Neural crest cell (in vitro differentiated cells): ENCODE measurements around the gene PODNL1. TPM values are rescaled to one million over a fixed set of nuclear protein-coding genes. Genes with fewer than 3 reads are reported as not detected.

Experiments
- DNase-seq: peaks from one replicate; pipeline ENCODE4 v3.0.0; 2021; ENCODE audit warnings: low read depth, mixed read lengths, low spot score
- H3K27ac Mint-ChIP-seq: one replicate; pipeline ENCODE4 v1.8.0; 2021; ENCODE audit warnings: mild to moderate bottlenecking, mixed read lengths; ENCODE audit not compliant: unreplicated experiment
- H3K27me3 Mint-ChIP-seq: 2 replicates; pipeline ENCODE4 v1.8.0; 2021; ENCODE audit warnings: low read depth, mild to moderate bottlenecking, mixed read lengths
- H3K36me3 Mint-ChIP-seq: 2 replicates; pipeline ENCODE4 v1.8.0; 2021; ENCODE audit warnings: low read depth, mild to moderate bottlenecking, mixed read lengths
- H3K4me1 Mint-ChIP-seq: 2 replicates; pipeline ENCODE4 v1.8.0; 2021; ENCODE audit warnings: mixed read lengths
- H3K4me3 Mint-ChIP-seq: one replicate; pipeline ENCODE4 v1.8.0; 2021; ENCODE audit warnings: mild to moderate bottlenecking, mixed read lengths
- H3K9me3 Mint-ChIP-seq: 2 replicates; pipeline ENCODE4 v1.8.0; 2021; ENCODE audit warnings: mixed read lengths
- total RNA-seq: library from RNA; stranded (reverse); gene quantifications from 2 replicates; pipeline ENCODE4 v1.2.1, GENCODE V29; 2021
- TF ChIP-seq, protein P1 (sequence below): fragments of 200-600 bp; sonication (generic); conservative IDR thresholded peaks from 2 replicates; pipeline ENCODE4 v1.5.0; 2021; ENCODE audit warnings: antibody characterized with exemption, mild to moderate bottlenecking

The PODNL1 gene
- total RNA-seq, 1 donor from 2014 or later: 0.42 TPM

GRCh38 chr19:13984875-13985741 lies 46.9 kb upstream of the PODNL1 start:
- Mint-ChIP-seq H3K4me1 (no peaks in the 10 kb centered on the region), H3K9me3 (no peaks in the 10 kb centered on the region)

DNA sequence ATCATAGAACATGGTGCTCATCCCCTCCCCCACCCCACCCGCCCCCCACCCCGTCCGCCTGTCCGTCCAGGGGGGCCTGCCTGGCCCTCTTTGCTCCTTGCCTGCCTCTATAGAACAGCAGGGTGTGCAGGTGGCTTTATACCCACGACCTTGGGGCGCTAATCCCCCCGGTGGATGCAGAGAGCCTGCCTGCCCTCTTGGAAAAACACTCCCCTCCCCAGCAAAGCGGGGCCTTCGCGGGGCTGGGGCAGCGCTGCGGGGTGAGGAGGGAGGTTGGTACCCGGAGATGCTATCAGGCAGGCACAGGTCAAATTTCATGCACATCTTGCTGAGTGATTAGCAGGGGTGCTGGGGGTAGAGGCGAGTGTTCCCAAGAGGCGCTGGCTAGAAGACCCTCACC lies 46.0 kb upstream of the PODNL1 start:
- Mint-ChIP-seq H3K27ac (no peak overlapping the region), H3K4me3 (no peak overlapping the region), H3K36me3 (no peaks in the 10 kb centered on the region), H3K9me3 (no peaks in the 10 kb centered on the region), H3K4me1 (peaks cover 6% of the 10 kb centered on the region), H3K27me3 (no peaks in the 10 kb centered on the region)
- TF ChIP-seq, protein P1, sequence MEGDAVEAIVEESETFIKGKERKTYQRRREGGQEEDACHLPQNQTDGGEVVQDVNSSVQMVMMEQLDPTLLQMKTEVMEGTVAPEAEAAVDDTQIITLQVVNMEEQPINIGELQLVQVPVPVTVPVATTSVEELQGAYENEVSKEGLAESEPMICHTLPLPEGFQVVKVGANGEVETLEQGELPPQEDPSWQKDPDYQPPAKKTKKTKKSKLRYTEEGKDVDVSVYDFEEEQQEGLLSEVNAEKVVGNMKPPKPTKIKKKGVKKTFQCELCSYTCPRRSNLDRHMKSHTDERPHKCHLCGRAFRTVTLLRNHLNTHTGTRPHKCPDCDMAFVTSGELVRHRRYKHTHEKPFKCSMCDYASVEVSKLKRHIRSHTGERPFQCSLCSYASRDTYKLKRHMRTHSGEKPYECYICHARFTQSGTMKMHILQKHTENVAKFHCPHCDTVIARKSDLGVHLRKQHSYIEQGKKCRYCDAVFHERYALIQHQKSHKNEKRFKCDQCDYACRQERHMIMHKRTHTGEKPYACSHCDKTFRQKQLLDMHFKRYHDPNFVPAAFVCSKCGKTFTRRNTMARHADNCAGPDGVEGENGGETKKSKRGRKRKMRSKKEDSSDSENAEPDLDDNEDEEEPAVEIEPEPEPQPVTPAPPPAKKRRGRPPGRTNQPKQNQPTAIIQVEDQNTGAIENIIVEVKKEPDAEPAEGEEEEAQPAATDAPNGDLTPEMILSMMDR: no peak
- no peak for DNase-seq

More at GRCh38 chr19:13984875-13985741, 46.9 kb upstream of the PODNL1 start:
- no peak for DNase-seq
- TF ChIP-seq, protein P1: no peak
- Mint-ChIP-seq H3K27me3 (no peaks in the 10 kb centered on the region), H3K27ac (peak overlapping the region; percentile 75), H3K36me3 (peaks cover 4% of the 10 kb centered on the region), H3K4me3 (no peak overlapping the region)

GRCh38 chr19:13983213-13983889 lies 45.1 kb upstream of the PODNL1 start:
- H3K36me3 Mint-ChIP-seq: no peaks in the 10 kb centered on the region
- H3K9me3 Mint-ChIP-seq: no peaks in the 10 kb centered on the region
- no peak overlapping the region for H3K4me3 Mint-ChIP-seq
- peaks cover 6% of the 10 kb centered on the region for H3K4me1 Mint-ChIP-seq
- TF ChIP-seq, protein P1: no peak
- no peak for DNase-seq
- no peaks in the 10 kb centered on the region for H3K27me3 Mint-ChIP-seq
- H3K27ac Mint-ChIP-seq: no peak overlapping the region

- TF ChIP-seq, protein P1: no peak
- Mint-ChIP-seq H3K9me3 (no peaks in the 10 kb centered on the region), H3K27ac (no peak overlapping the region), H3K4me3 (no peak overlapping the region), H3K4me1 (peaks cover 6% of the 10 kb centered on the region), H3K36me3 (no peaks in the 10 kb centered on the region), H3K27me3 (no peaks in the 10 kb centered on the region)
- no peak for DNase-seq
Measured at GRCh38 chr19:13982773-13983172, 44.6 kb upstream of the PODNL1 start.

GRCh38 chr19:13981988-13982501 lies 43.8 kb upstream of the PODNL1 start:
- Mint-ChIP-seq H3K27ac (no peak overlapping the region), H3K4me3 (no peak overlapping the region), H3K9me3 (no peaks in the 10 kb centered on the region), H3K36me3 (no peaks in the 10 kb centered on the region), H3K27me3 (no peaks in the 10 kb centered on the region), H3K4me1 (peaks cover 6% of the 10 kb centered on the region)
- no peak for DNase-seq
- TF ChIP-seq, protein P1: no peak
